DND-41 (cell line): ENCODE results near the gene PIK3C2A.
"Not testable (repeated sequence)": the region's sequence is repeated elsewhere in the genome, so short reads cannot be mapped to it uniquely, and the experiment has no call there.

Source experiments
- ATAC-seq: fragments of 200-7000 bp; cut with Tn5 transposase; 3 replicates; pipeline ENCODE4 v1.9.1; 2021; ENCODE audit warnings: low read depth; ENCODE audit not compliant: insufficient read depth
- DNase-seq: peaks from one replicate; pipeline ENCODE4 v3.0.0-alpha.2; 2020
- H2AFZ ChIP-seq: 2 replicates; pipeline ENCODE4 v1.6.0; 2012; ENCODE audit warnings: low read depth, low read length
- H3K27ac ChIP-seq: 2 replicates; pipeline ENCODE4 v1.5.1; 2012; ENCODE audit warnings: low read length, inconsistent platforms
- H3K27me3 ChIP-seq: fragments of 200-600 bp; sonication (generic); 2 replicates; pipeline ENCODE4 v1.6.0; 2012; ENCODE audit warnings: low read length, mild to moderate bottlenecking, inconsistent platforms; ENCODE audit not compliant: insufficient read depth, poor library complexity
- H3K36me3 ChIP-seq: 2 replicates; pipeline ENCODE4 v1.5.1; 2012; ENCODE audit warnings: low read length, inconsistent platforms; ENCODE audit not compliant: insufficient read depth
- H3K4me1 ChIP-seq: 2 replicates; pipeline ENCODE4 v1.5.1; 2012; ENCODE audit warnings: mild to moderate bottlenecking, low read length; ENCODE audit not compliant: insufficient read depth
- H3K4me2 ChIP-seq: 2 replicates; pipeline ENCODE4 v1.6.0; 2012; ENCODE audit warnings: mild to moderate bottlenecking, moderate library complexity, low read length, inconsistent platforms; ENCODE audit not compliant: insufficient read depth
- H3K4me3 ChIP-seq, 2 experiments: fragments of 200-600 bp in 1 of 2; shearing (Covaris generic) in 1 of 2; 2 replicates each; pipeline ENCODE4 v1.5.1; 2012 to 2016; ENCODE audit warnings: inconsistent platforms in 2 of 2, low read length in 2 of 2, mild to moderate bottlenecking in 2 of 2, low read depth in 1 of 2, moderate library complexity in 1 of 2
- H3K79me2 ChIP-seq: 2 replicates; pipeline ENCODE4 v1.6.0; 2012; ENCODE audit warnings: low read length, inconsistent platforms; ENCODE audit not compliant: insufficient read depth
- H3K9ac ChIP-seq: 2 replicates; pipeline ENCODE4 v1.6.0; 2012; ENCODE audit warnings: low read depth, mild to moderate bottlenecking, inconsistent platforms, low read length, moderate library complexity
- H3K9me3 ChIP-seq: 2 replicates; pipeline ENCODE4 v1.5.1; 2012; ENCODE audit warnings: low read length, moderate library complexity, mild to moderate bottlenecking, inconsistent platforms; ENCODE audit not compliant: insufficient read depth, severe bottlenecking
- H4K20me1 ChIP-seq: 2 replicates; pipeline ENCODE4 v1.6.0; 2012; ENCODE audit warnings: low read length; ENCODE audit not compliant: insufficient read depth
- EZH2 ChIP-seq: IDR thresholded peaks from 3 replicates; pipeline ENCODE4 v1.6.1; 2012; ENCODE audit warnings: borderline replicate concordance, low read depth, mild to moderate bottlenecking, moderate library complexity, low read length, inconsistent platforms; ENCODE audit not compliant: severe bottlenecking
- TF ChIP-seq, protein P1 (sequence below): IDR thresholded peaks from 2 replicates; pipeline ENCODE4 v1.5.1; 2012; ENCODE audit warnings: borderline replicate concordance, low read length, moderate library complexity, mild to moderate bottlenecking; ENCODE audit not compliant: poor library complexity, severe bottlenecking; ENCODE audit errors: extremely low read depth

PIK3C2A gene

DNA sequence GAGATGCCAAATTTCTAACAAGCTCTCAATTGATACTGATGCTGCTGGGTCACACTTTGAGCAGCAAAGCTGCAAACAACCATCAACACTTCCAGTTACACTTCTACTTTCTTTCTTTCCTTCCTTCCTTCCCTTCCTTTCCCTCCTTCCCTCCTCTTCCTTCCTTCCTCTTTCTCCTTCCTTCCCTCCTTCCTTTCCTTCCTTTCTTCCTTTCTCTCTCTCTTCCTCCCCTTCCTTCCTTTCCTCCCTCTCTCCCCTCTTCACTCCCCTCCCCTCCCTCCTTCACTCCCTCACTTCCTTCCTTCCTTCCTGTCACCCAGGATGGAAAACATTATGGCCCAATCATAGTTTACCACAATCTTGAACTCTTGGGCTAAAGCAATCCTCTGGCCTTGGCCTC is 33.0 kb upstream of the PIK3C2A start:
- Histone ChIP-seq H3K9ac (no peak overlapping the region), H3K27me3 (no peaks in the 10 kb centered on the region), H3K9me3 (no peaks in the 10 kb centered on the region), H3K4me1 (peaks cover 30% of the 10 kb centered on the region), H3K79me2 (no peaks in the 10 kb centered on the region), H3K27ac (no peak overlapping the region; the same call in 1 of the 2 replicates), H3K36me3 (no peaks in the 10 kb centered on the region), H3K4me3 (no peak overlapping the region), H3K4me2 (no peak overlapping the region), H4K20me1 (no peaks in the 10 kb centered on the region), H2AFZ (no peak overlapping the region)
- TF ChIP-seq, protein P1, sequence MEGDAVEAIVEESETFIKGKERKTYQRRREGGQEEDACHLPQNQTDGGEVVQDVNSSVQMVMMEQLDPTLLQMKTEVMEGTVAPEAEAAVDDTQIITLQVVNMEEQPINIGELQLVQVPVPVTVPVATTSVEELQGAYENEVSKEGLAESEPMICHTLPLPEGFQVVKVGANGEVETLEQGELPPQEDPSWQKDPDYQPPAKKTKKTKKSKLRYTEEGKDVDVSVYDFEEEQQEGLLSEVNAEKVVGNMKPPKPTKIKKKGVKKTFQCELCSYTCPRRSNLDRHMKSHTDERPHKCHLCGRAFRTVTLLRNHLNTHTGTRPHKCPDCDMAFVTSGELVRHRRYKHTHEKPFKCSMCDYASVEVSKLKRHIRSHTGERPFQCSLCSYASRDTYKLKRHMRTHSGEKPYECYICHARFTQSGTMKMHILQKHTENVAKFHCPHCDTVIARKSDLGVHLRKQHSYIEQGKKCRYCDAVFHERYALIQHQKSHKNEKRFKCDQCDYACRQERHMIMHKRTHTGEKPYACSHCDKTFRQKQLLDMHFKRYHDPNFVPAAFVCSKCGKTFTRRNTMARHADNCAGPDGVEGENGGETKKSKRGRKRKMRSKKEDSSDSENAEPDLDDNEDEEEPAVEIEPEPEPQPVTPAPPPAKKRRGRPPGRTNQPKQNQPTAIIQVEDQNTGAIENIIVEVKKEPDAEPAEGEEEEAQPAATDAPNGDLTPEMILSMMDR = no peak
- no peak for TF ChIP-seq EZH2
- DNase-seq (no peak), ATAC-seq (no peak)

DNA sequence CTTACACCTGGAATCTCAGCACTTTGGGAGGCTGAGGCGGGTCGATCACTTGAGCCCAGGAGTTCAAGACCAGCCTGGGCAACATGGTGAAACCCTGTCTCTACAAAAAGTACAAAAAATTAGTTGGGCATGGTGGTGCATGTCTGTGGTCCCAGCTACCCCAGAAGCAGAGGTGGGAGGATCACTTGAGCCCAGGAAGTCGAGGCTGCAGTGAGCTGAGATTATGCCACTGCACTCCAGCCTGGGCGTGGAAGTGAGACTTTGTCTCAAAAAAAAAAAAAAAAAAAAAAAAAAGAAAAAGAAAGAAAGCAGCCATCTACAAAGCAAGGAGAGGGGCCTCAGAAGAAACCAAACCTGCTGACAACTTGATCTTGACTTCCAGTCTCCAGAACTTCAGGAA is 32.1 kb upstream of the PIK3C2A start:
- H3K36me3 ChIP-seq, H3K27me3 ChIP-seq, H4K20me1 ChIP-seq, H3K4me3 ChIP-seq, H3K9ac ChIP-seq, H3K79me2 ChIP-seq, H3K4me2 ChIP-seq, H3K9me3 ChIP-seq: not testable (repeated sequence)
- peaks cover 30% of the 10 kb centered on the region for H3K4me1 ChIP-seq
- peak; percentile 52 for DNase-seq
- ATAC-seq = peak; percentile 52
- peak overlapping the region; percentile 51; the same call in 1 of the 2 replicates for H3K27ac ChIP-seq
- H2AFZ ChIP-seq = 0 out of 2 replicates have a peak overlapping the region, but pooled peaks have one; percentile 14

DNA sequence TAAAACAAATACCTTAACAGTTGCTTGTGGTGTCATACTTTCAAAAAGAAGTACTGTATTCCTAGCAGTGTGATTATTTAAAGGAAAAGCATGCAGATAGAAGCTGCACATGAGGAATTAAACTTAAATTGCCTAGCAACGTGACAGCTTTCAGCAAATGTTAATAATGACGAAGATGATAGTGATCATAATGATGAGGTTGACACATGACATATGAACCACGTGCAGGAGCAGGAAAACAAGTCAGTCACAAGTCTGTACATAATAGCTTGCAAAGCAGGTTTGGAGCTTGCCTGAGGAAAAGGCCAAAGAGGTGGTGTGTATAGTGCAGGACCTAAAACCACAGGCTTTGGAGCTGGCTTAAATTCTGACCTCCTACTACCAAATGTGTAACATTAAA is 30.6 kb upstream of the PIK3C2A start:
- TF ChIP-seq, protein P1 = no peak
- no peak for TF ChIP-seq EZH2
- H3K27me3 ChIP-seq = no peaks in the 10 kb centered on the region
- H3K36me3 ChIP-seq = no peaks in the 10 kb centered on the region
- no peak for DNase-seq
- H3K4me1 ChIP-seq = peaks cover 15% of the 10 kb centered on the region
- H3K27ac ChIP-seq = no peak overlapping the region
- no peaks in the 10 kb centered on the region for H4K20me1 ChIP-seq
- no peaks in the 10 kb centered on the region for H3K9me3 ChIP-seq
- no peak for ATAC-seq
- no peak overlapping the region for H3K4me2 ChIP-seq
- no peak overlapping the region for H3K4me3 ChIP-seq
- no peaks in the 10 kb centered on the region for H3K79me2 ChIP-seq
- H2AFZ ChIP-seq = no peak overlapping the region
- no peak overlapping the region for H3K9ac ChIP-seq

DNA sequence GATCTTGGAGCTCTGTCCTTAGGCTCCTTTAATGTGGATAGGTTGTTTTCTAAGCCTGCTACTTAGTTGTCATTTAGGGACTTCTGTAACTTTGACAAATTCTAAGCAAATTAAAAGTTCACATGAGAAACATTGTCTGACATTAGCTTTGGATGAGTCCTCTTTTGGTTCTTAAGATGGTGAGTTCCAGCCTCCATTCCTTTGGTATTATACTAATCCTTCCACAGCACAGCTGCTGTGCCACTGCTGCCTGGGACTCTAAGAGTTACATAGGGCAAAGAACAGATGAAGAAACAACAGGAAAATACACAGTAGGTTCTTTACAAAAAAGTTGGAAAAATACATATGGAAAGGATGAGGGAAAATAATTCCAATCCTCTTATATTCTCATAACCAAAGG is 25.3 kb upstream of the PIK3C2A start:
- Histone ChIP-seq H4K20me1 (no peaks in the 10 kb centered on the region), H2AFZ (no peak overlapping the region), H3K4me1 (peaks cover 24% of the 10 kb centered on the region), H3K27me3 (no peaks in the 10 kb centered on the region), H3K4me2 (no peak overlapping the region), H3K79me2 (no peaks in the 10 kb centered on the region), H3K27ac (no peak overlapping the region), H3K36me3 (no peaks in the 10 kb centered on the region), H3K9ac (no peak overlapping the region), H3K9me3 (no peaks in the 10 kb centered on the region), H3K4me3 (no peak overlapping the region)
- no peak for DNase-seq
- no peak for ATAC-seq
- no peak for TF ChIP-seq EZH2
- TF ChIP-seq, protein P1 = no peak
